HG03571 (cell line): ENCODE results near the gene PER1.

Source experiments
- ATAC-seq: cut with Tn5 transposase; IDR thresholded peaks from one replicate; pipeline ENCODE4 v1.9.1; 2021; ENCODE audit not compliant: unreplicated experiment

PER1 gene

DNA sequence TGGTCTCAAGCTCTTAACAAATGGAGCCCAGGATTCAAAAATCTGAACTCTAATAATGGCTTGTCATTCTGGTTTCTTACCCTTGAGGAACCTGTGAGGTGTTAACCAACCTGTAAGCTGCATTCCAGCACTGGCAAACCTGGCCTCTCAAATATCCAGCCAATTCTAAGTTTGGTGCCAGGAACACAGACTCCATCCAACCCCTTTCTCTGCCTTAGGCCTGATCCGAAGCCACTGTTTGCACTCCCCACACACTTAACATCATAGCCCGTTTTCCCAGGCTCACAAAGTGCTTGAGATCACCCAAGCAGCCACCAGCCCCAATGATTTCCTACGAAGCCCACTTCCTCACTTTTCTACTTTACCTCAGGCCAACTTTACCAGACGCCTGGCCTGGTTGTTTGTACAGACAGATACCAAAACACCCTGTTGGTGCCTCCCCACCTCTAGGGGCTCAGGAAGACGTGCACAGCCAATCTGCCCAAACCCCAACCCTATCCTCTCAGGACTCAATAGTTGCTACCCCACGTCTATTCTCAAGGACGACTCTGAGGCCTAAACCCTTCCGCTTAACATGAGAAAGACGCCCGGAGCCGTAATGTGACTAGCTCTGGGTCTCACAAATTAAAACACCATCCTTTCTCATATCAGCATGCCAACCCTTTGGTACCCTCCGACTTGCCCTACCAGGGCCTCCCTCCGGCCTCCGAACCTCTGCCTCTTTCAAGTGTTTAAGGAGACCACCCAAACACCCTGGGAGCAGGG lies 3.2 kb upstream of the PER1 start:
- no peak for ATAC-seq

DNA sequence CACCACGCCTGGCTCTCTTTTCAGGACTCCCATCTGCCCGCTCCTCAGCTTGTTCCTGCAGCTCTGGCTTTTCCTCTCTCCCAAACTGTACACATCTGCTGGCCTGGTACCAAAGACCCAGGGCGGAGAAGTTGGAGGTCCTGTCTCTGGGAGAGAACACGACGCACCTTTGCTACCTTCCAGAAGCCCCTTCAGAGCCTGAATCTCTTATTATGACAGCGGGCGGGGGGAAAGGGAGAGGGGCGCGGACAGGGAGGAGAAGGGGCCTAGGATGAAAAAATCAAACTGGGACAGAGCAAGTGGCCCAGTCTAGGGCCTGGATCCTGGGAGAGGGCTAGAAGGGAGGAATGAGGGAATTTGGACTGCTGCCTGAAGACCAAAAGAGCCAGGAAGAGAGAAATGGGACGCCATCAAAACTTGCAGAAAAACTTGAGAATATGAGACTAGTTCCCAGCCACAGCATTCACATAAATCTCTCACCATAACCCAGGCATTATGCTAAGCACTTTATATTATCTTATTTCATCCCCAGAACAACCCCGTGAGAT lies 2.5 kb upstream of the PER1 start:
- no peak for ATAC-seq

DNA sequence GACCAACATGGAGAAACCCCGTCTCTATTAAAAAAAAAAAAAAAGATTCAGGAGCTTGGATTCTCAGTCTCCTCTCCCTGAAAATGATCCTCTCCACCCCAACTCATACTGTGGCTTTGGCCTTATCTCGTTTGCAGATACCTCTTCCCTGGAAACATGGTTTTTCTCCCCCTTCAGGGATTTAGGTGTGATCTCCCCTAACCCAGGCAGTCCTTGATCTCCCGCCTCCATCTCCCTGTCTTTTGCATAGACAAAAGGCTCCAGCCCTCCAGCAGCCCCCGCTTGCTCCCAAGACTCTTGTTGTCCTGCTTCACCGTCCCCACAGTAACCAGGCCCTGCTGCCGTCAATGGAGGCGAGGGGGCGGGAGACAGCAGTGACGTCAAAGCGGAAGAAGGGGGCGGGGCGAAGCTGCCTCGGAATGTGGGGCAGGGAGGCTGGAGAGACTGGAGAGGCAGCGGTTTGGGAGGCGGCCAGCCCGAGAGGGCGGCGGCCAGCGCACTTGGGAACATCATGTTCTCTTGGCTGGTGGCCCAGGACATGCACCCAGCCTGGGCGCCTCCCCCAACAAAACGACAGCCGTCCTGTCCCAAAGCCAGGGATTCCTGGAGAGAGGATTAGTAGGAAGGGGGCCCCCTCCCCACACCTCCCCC lies 1.9 kb upstream of the PER1 start:
- no peak for ATAC-seq

DNA sequence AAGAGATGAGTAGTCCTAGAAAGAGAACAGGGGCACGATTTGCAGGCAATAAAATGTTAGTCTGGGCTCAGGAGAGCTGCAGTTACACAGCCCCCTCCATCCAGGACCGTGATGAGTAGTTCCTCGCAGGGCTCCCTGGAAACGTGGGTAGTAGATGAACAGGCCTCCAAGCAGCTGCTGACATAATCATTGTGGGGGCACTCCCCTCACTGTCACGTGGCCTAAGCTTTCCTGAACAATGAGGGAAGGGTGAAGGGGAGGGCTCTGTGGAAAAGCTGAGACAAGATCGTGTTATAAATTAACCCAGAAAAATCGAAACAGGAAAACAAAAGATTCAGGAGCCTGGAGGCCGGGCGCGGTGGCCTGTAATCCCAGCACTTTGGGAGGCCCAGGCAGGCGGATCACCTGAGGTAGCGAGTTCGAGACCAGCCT lies 1.3 kb upstream of the PER1 start:
- no peak for ATAC-seq

DNA sequence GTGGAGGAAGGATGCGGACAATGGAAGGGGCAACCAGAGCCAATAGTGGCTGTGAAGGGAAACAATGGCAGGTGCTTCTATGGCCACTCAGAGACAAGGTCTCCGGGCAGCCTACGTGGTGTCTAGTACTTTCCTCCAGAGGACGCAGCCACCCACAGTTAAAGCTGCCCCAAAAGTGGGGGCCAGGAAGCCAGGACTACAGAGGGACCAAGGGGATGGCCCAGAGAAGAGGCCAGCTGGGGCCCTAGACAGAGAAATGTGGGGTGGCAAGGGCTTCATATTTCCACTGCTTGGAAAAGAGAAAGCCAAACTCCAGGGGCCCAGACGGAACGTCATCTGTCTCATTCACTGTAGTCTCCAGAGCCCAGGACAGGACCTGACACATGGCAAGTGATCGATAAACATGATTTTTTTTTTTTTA lies 837 bp upstream of the PER1 start:
- no peak for ATAC-seq

DNA sequence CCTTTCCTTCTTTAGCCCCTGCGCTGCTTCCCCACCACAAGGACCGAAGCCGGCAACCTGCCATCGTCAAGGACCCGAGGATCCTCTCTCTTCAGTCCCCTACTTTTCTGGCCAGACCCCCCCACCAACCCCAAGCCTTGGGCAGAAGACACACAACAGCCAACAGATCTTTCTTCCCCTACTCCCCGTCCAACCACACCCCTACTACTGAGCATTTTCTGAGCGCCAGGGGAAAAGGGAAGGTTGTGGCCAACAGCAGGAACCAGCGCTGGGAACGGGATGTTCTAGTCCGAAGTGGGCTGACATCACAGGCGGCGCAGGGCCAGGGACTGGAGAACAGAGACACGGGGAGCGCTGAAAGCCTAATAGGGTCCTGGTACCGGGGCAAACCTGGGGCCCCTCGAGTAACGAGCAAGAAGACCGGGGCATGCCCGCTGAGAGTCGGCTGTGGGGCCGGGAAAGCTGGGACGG lies 528 bp downstream of the PER1 start:
- ATAC-seq = no peak

DNA sequence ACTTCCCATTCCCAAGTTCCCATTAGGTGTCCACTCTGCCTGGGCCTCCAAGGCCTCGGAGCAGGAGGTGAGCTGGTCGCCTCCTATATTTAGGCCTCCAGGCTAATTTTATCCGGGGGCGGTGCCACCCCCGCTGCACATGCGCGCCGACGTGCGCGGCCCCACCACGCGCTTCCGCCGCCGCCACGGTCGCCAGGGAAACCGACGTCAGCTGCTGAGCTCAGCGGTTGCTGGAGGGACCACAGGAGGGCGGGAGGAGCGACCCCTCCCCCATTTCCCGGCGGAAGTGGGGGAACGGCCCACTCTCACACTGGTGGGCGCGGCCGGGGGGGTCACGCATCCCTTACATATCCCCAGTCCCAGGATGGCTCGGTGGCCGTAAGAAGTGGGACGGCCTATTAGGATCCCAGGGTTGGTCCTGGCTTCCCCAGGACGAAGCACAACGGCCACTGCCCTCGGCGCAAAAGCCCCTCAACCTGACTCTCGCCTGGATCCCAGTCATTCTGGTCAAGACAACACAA lies 1.0 kb downstream of the PER1 start:
- ATAC-seq = peak; percentile 34

DNA sequence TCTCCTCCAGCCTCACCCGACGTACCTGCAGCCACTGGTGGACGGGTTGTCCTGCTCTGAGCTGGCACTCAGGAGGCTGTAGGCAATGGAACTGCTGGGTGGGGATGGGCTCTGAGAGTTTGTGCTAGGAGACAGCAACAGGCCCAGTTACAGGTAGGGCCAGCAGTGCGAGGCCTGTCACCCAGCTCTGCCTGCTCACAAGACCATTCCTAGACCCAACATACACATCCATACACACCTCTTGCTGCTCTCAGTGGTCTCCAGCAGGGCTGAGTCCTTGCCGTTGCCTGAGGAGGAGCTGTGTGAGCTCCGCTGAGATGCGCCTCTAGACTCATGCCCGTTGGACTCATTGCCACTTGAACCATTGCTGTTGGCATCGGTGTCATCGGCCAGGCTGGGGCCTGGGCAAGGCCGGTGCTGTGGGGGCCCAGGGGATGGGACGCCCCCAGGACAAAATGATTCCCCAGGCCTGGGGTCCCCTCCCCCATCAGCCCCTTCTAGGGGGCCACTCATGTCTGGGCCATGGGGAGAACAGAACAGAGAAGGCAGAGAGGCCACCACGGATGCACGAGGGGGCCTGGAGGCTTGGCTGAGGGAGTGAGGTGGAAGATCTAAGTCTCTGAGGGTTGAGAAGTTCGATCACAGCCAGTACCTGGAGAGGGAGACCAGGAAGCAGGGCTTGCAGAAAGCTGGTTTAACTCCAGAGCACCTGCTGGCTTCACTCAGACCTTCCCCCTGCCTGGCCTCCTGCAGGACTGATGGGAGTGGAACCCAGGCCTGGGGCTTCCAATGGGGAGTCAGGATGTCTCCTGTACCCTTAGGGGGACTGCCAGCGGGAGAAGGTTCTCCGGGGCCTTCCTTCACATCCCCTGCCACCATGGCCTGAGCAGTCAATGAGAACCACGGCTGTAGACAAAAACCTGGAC lies 1.7 kb downstream of the PER1 start:
- ATAC-seq = no peak

DNA sequence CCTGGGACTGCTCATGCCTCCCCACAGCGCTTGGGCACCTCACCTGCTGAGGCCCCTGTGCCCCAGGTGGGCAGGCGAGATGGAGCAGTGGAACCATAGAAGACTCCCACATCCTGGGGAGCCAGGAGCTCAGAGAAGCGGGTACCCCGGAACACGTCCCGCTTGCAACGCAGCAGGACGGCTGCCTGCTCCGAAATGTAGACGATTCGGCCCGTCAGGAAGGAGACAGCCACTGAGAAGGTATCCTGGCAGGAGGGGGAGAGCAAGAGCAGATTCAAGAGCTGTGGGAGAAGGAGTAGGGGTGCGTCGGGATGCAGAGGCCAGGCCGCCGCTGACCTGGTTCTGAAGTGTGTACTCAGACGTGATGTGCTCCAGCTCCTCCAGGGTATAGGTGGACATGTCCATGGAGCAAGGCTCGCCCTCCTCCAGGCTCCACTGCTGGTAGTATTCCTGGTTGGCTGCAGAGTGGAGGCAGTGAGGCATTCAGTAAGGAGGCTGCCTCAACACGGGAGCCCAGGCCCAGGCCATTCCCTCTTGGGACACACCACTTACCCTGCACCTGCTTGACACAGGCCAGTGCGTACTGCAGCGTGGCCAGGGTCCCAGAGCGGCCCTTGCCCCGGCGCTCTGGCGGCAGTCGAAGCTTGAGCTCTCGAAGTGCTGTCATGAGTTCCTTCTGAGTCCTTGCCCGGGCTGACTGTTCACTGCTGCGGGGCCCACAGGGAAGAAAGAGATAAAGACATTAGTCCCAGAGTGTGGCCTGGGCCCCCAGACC lies 2.6 kb downstream of the PER1 start:
- no peak for ATAC-seq

DNA sequence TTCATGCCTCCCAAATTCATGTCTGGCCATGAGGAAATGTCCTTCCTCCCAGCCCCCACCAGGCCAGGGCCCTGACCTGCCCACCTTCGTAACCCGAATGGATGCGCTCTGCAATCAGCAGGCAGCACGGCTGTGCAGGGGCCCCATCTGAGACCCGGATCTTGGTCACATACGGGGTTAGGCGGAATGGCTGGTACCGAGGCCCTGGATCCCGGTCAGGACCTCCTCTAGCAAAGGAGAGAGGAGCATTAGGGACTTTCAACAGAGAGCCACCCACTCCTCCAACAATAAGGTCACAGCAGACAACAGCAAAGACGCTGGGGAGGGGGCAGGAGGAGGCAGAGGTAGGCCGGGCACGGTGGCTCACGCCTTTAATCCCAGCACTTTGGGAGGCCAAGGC lies 3.6 kb downstream of the PER1 start:
- no peak for ATAC-seq

DNA sequence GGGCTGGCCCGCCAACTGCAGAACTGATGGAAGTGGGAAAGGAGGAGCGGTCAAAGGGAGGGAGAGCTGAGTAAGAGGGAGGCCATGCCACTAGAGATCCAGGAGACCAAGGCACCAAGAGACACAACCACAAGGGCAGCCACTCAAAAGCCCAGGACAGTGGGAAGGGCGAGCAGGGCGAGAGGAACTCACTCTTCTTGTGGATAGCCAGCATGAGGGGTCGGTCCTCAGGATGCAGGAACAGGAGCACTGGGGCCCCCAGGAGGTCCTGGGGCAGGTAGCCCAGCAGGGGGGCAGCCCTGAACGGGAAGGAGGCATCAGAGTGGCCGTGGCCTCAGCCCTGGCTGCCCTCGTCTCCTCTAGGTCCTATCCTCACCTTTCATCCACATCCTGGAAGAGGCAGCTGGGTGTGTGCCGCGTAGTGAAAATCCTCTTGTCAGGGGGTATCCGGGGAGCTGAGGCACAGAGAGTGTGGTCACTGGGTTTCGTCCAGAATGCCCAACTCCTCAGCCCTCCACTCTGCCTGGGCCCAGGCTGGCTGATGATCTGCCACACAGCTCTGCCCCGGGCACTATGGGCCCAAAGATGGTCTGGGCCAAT lies 4.3 kb downstream of the PER1 start:
- ATAC-seq = no peak

DNA sequence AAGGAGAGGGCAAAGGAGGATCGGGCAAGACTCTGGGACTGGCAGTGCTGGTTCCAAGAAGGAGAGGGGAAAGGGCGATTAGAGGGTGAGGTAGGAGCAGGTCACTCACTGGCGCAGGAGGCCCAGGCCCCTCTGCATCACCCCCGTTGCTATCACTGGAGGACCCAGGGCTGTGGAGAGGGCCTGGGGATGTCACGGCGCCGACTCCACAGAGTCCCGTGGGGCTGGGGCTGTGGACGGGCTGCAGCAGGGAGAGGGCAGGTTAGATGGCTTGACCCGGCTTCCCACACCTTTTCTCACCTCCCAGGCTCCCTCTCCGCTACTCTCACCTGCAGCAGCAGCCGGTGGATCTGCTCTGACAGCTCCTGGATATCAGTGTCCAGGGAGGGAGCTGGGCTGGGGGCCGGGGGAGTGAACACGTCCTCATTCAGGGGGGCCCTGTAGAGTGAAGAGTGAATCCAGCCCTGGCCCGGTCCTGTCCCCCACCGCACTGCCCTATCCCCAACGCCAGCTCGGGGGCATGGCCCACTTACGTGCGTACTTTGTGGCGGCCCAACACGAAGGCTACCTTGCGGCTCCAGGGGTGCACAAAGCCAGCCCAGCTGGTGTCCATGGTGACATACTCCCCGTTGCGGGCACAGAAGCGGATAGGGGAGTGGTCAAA lies 4.9 kb downstream of the PER1 start:
- ATAC-seq = no peak

DNA sequence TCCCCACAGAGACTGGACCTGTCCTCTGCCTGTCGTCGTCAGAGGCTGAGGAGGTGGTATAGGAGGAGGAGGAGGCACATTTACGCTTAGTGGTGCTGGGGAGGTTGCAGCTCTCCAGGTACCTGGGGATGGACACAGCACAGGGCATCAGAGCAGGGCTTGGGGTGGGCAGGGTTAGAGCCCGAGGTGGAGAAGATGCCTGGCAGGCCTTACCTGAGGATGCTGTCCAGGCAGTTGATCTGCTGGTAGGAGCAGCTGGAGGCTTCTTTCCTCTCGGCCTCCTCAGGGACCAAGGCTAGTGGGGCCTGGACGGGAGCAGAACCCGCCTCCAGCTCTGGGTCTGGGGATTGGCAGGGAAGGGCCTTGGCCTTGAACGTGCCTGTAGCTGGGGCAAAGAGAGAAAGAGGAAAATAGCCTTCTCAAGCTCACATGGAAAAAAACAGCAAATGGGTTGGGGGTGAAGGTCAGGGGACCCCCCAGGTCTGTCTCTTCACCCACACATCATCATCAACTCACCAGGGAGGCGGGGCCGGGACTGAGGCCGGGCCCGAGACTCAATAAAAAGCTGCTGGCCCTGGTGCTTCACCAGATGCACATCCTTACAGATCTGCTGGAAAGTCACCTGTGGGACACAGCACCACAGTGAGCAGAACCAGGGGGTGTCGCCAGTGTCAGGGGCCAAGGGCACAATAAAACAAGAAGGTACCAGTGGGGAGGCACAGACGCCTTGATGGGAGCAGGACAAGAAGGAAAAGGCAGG lies 5.6 kb downstream of the PER1 start:
- no peak for ATAC-seq

DNA sequence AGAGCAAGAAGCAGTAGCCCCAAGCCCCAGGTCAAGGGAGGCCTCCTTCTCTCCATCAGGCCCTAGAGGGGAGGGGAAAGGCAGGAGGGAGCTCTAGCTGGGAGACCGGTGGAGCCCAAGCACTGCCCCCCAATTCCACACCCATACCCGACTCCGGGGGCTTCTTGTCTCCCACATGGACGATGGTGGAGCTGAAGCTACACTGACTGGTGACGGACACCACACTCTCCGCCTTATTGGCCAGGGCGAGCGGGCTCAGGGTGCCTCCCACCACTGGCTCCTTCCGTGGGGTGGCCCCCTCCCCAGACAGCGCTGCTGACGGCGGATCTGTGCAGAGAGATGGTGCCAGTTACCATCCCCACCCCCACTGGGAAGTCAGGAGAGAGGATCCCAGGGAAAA lies 6.4 kb downstream of the PER1 start:
- no peak for ATAC-seq

DNA sequence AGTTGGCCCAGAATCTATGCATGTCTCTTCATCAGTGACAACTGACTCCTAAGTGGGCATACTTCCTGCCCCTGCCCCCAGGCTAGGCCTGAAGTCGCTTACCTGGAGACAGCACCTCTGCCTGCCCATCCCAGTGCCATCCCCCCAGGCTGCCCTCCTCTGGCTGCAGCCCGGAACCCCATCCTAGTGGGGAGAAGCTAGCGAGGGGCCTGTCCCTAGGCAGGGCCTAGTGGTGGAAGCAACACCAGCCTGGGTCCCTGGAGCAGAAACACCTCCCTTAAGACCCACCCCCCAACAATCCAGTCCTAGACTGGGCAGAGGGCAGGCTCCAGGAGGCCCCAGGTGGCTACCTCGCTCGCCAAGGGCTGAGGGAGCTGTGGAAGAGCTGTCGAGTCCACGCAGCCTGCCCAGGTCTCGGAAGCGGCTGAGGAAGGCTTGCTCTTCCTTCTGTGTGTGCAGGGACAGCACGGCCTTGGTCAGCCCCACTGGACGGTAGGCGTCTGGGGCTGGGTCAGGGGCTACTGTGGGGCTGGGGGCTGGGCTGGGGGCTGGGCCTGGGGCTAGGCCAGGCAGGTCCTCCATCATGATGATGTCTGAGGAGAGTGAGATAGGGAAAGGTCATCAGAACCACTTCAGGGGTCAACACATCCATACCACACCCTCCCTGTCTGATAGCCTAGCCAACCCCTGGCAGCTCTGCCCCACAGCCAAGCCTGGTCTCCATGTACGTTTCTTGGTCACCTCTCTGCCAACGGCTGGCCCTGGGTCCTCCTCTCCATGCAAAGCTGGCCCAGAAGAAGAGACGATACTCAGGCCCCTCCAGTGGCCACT lies 7.6 kb downstream of the PER1 start:
- ATAC-seq = no peak

DNA sequence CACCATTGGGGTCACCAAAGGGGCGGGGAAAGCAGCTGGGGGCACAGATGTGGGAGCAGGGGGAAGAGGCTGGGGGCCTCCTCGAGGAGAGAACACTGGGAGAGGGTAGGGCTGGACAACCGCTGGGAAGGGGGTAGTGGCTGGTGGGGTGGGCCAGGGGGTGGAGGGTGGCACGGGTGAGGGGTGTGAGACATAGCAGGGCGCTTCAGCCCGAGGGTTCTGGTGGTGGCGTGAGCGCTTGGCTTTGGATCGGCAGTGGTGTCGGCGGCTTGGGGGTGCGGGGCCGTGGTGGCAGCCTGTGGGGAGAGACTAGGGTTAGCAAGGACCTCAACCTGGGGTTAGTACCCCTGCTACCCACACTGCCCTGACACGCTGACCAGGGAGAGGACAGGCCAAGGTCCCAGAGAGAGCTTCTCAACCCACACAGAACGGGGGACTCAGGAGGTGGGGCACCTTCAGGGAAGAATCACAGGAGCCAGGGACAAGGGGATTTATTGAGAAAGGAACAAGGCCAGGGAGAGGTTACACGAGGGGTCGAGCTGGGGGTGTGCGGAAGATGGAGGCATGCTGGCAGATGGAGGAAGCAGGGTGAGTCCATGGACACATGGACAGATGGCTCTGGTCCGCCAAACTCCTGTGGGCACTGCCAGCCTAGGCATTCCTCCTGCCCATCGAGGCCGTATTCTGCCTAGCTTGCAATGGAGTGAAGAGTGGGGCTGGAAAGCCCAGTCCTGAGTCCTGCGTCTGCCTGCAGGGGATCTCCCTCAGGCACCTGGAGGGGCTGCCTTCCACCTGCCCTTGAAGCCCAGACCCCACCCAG lies 8.4 kb downstream of the PER1 start:
- ATAC-seq = no peak
